HG03439 (cell line): ENCODE data around the gene C19orf18.
"Not testable (repeated sequence)": the region's sequence is repeated elsewhere in the genome, so short reads cannot be mapped to it uniquely, and the experiment has no call there.

ENCODE experiments used
- ATAC-seq: cut with Tn5 transposase; IDR thresholded peaks from one replicate; pipeline ENCODE4 v1.9.1; 2021; ENCODE audit warnings: mild to moderate bottlenecking, moderate library complexity; ENCODE audit not compliant: unreplicated experiment

Gene C19orf18

GRCh38 chr19:57974434-57974833, at the start of gene C19orf18:
Gene C19orf18 (minus strand): TSS chr19:57974534. CDS start chr19:57974432, 102 bp downstream.
- ATAC-seq = no peak

- no peak for ATAC-seq
These were observed 47.9 kb upstream of the C19orf18 start for GRCh38 chr19:58022283-58022660.

- ATAC-seq = no peak
These were observed 47.4 kb upstream of the C19orf18 start for GRCh38 chr19:58021541-58022282.

GRCh38 chr19:58020129-58020528, 45.8 kb upstream of the C19orf18 start:
- ATAC-seq = no peak

GRCh38 chr19:58014141-58014540, 39.8 kb upstream of the C19orf18 start:
- no peak for ATAC-seq

- ATAC-seq = no peak
These were observed 36.2 kb upstream of the C19orf18 start for GRCh38 chr19:58010507-58010906.

- ATAC-seq = no peak
These were observed 35.5 kb upstream of the C19orf18 start for GRCh38 chr19:58009666-58010301.

- ATAC-seq = no peak
These were observed 34.9 kb upstream of the C19orf18 start for GRCh38 chr19:58009301-58009665.

GRCh38 chr19:58008877-58009276, 34.5 kb upstream of the C19orf18 start:
- ATAC-seq = not testable (repeated sequence)

- no peak for ATAC-seq
These were observed 33.0 kb upstream of the C19orf18 start for GRCh38 chr19:58007285-58007684.

- no peak for ATAC-seq
These were observed 29.0 kb upstream of the C19orf18 start for GRCh38 chr19:58003174-58003828.

GRCh38 chr19:58002384-58003173, 28.2 kb upstream of the C19orf18 start, which contains the start of gene ZNF606:
Gene ZNF606 (minus strand): TSS chr19:58002820. CDS start chr19:58001319, 1,501 bp downstream.
- ATAC-seq = peak; percentile 96

GRCh38 chr19:58001895-58002369, 27.6 kb upstream of the C19orf18 start:
- no peak for ATAC-seq

GRCh38 chr19:58000677-58001076, 26.3 kb upstream of the C19orf18 start:
- ATAC-seq = no peak

GRCh38 chr19:57992841-57993240, 18.5 kb upstream of the C19orf18 start:
- ATAC-seq = no peak

GRCh38 chr19:57978586-57979289, 4.4 kb upstream of the C19orf18 start:
- no peak for ATAC-seq

GRCh38 chr19:57964761-57965160, 9.6 kb downstream of the C19orf18 start:
- ATAC-seq = no peak

- ATAC-seq = no peak
These were observed 12.5 kb downstream of the C19orf18 start for GRCh38 chr19:57961785-57962184.

- no peak for ATAC-seq
These were observed 19.3 kb downstream of the C19orf18 start for GRCh38 chr19:57954996-57955395.

- no peak for ATAC-seq
These were observed 24.6 kb downstream of the C19orf18 start for GRCh38 chr19:57949702-57950101.
